GM18861 (cell line): ENCODE results near the gene LKAAEAR1.
"Not testable (repeated sequence)": the region's sequence is repeated elsewhere in the genome, so short reads cannot be mapped to it uniquely, and the experiment has no call there.

Experiments
- ATAC-seq: cut with Tn5 transposase; IDR thresholded peaks from one replicate; pipeline ENCODE4 v1.9.1; 2021; ENCODE audit not compliant: unreplicated experiment

LKAAEAR1 gene

DNA sequence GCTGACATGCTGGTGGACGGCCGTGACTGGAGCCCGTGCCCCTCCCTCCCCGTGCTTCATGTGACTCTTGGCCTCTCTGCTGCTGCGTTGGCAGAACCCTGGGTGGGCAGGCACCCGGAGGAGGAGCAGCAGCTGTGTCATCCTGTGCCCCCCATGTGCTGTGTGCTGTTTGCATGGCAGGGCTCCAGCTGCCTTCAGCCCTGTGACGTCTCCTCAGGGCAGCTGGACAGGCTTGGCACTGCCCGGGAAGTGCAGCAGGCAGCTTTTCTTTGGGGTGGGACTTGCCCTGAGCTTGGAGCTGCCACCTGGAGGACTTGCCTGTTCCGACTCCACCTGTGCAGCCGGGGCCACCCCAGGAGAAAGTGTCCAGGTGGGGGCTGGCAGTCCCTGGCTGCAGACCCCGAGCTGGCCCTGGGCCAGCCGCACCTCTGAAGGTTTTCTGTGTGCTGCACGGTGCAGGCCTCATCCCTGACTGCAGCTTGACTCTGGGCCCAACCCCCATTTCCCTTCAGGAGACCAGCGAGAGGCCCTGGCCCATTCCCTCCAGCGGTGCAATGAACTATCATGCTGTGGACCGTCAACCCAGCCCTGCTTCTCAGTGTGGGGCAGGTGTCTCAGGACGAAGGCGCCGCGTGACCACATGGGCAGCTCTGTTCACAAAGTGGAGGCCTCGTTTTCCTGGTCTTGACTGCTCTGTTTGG is 15.0 kb upstream of the LKAAEAR1 start:
- ATAC-seq, result no peak

DNA sequence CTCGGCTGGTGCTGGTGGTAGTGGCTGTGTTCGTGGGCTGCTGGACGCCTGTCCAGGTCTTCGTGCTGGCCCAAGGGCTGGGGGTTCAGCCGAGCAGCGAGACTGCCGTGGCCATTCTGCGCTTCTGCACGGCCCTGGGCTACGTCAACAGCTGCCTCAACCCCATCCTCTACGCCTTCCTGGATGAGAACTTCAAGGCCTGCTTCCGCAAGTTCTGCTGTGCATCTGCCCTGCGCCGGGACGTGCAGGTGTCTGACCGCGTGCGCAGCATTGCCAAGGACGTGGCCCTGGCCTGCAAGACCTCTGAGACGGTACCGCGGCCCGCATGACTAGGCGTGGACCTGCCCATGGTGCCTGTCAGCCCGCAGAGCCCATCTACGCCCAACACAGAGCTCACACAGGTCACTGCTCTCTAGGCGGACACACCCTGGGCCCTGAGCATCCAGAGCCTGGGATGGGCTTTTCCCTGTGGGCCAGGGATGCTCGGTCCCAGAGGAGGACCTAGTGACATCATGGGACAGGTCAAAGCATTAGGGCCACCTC is 14.3 kb upstream of the LKAAEAR1 start:
- ATAC-seq, result no peak

DNA sequence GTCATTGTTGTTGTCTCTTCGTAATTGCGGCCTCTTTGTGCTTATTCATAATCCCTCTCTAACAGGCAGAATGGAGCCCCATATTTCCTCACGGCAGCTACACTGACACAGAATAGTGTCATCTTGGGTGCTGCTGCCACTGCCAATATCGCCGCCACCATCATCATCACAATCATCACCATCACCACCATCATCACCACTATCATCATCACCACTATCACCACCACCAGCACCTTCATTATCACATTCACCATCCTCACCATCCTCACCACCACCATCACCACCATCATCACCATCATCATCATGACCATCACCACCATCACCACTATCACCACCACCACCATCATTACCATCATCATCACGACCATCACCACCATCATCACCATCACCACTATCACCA is 12.3 kb upstream of the LKAAEAR1 start:
- no peak for ATAC-seq

DNA sequence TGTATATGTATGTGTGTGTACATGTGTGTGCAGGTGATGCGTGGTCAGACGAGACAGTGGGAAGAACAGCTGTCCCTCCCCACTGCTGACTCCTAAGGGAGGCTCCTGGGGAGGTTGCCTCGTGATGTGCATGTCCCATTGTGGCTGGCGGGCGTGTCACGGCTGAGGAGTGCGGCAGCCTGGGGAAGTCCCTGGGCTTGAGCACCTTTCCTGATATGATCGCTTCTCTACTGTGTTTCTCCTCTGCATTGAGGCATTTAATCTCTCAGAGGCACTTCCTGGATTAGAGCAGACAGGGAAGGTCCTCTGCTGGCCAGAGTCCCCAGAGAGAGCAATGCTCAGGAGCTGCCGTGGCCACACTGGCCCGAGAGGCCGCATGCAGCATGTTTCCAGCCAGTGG is 11.7 kb upstream of the LKAAEAR1 start:
- ATAC-seq, result no peak

DNA sequence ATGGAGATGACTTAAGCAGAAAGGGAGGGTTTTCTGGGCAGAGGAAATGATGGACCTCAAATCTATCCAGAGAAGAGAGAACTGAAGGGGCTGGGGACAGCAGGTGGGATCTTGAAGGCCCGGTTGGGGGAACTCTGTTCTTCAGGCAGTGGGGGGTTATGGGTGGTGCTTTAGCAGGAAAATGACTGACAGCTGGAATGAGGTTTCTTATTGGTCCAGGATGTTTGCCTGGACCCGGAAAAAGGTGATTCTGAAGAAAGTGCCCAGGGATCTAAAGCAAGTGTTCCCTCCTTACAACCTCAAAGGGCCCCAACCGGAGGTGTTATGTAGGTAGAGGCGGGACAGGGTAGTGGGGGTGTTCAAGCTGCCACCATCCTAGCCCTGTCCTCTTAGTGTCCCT is 11.3 kb upstream of the LKAAEAR1 start:
- no peak for ATAC-seq

DNA sequence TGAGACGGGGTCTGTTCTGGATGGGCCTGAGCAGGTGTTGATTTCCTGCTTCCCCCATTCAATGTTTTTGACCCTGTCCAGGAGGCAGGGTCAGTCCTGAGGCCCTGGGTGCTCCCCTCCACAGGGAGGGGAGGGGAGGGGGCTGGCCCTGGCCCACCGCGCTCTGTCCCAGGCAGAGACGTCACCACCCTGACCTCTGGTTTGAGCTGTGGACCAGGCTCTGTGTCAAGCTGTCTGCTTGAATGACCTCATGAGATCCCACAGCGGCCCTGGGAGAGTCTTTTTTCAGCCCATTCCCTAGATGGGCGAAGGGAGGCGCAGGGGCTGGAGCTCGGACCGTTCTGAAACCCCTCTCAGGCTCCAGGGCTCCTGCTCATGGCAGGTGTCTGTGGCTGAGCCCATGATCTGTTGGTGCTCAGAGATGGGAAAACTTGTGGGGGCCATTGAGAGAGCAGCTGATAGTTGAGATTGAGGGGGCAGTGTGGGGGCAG is 8.9 kb upstream of the LKAAEAR1 start:
- no peak for ATAC-seq

DNA sequence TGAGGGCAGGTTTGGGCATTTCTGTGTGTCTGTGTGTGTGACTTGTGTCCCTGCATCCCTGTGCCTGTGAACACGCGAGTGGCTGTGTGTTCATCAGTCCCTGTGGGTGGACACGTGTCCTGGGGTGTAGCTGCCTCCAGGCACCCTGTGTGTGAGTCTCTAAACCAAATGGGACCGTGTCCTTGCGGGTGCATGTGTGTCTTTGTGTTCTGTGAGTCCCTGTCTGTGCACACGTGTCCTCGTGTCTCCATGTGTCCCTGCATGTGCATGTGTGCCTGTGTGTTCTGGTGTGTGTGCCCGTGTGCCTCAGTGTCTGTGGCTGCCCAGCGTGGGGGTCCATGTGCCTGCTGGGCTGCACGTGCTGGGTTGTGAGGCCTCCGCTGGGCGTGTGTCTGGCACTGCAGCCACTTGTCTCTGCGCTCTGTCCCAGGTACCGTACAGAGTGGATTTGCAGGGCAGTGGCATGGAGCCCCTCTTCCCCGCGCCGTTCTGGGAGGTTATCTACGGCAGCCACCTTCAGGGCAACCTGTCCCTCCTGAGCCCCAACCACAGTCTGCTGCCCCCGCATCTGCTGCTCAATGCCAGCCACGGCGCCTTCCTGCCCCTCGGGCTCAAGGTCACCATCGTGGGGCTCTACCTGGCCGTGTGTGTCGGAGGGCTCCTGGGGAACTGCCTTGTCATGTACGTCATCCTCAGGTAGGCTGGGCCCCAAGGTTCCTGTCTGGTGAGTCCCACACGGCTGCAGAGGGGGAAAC is 8.2 kb upstream of the LKAAEAR1 start:
- no peak for ATAC-seq

DNA sequence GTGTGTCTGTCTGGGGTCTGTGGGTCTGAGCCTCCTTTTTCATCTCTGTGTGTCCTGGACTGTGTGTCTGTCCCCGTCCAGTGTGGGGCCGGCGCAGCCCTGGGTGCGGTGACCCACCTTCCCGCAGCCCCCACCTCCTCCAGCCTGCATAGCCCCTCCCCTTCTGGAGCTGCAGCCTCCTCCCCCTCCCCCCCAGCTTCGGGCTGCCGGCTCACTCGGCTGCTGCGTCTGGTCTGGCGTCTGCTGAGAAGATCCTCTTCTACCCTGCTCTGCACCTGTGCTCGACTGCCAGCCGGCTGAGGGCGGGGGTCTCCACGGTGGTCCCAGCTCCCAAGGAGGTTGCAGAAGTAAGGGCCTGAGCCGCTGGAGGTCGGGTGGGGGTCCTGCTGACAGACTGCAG is 7.6 kb upstream of the LKAAEAR1 start:
- ATAC-seq, result no peak

DNA sequence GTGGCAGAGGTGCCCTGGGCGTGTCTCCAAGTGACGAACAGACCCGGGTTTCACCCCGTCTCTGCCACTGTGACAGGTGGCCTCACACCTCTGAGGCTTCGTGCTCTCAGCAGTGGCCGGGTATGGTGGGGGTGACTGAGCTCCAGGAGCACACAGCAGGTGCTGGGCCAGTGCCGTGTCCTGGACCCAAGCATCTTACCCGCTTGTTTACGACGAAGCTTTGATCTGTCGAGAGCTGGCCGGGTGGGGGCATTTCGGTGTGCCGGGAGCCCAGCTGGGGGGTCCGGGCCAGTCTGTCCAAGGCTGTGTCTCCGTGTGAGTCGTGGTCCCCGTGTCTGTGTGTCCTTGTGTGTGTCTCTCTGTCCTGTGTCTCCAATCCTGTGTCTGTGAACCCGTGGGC is 7.1 kb upstream of the LKAAEAR1 start:
- no peak for ATAC-seq

DNA sequence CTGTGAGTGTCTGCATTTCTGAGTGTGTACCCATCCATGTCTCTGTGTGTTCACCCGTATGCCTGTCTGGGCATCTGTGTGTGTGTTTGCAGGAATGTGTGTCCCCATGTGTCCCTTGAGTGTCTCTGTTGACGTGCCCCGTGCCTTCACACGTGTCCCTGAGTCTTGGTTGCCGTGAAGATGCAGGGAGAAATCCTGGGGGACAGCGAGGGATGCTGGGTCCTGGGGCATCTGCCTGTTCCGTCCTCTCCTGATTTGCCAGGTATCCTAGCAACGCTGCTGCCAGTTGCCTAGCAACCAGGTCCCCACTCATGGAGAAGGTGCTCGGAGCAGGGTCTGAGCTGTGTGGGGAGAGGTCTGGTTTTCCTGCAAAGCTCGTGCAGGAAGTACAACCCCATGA is 6.0 kb upstream of the LKAAEAR1 start:
- no peak for ATAC-seq

DNA sequence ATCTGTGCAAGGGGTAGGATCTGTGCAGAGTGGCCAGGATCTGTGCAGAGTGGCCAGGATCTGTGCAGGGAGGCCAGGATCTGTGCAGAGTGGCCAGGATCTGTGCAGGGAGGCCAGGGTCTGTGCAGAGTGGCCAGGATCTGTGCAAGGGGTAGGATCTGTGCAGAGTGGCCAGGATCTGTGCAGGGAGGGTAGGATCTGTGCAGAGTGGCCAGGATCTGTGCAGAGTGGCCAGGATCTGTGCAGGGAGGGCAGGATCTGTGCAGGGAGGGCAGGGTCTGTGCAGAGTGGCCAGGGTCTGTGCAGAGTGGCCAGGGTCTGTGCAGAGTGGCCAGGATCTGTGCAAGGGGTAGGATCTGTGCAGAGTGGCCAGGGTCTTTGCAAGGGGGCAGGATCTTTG is 4.4 kb upstream of the LKAAEAR1 start:
- not testable (repeated sequence) for ATAC-seq

DNA sequence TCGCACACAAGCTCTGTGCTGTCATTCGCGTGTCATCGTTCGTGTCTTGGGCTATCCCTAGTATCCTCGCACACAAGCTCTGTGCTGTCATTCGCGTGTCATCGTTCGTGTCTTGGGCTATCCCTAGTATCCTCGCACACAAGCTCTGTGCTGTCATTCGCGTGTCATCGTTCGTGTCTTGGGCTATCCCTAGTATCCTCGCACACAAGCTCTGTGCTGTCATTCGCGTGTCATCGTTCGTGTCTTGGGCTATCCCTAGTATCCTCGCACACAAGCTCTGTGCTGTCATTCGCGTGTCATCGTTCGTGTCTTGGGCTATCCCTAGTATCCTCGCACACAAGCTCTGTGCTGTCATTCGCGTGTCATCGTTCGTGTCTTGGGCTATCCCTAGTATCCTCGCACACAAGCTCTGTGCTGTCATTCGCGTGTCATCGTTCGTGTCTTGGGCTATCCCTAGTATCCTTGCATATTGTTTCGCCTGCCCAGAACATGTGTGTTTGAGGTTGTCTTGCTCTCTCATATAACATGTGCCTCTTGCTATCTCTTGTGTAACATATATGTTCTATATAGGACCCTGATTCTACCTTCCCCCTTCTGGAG is 3.1 kb upstream of the LKAAEAR1 start:
- not testable (repeated sequence) for ATAC-seq

DNA sequence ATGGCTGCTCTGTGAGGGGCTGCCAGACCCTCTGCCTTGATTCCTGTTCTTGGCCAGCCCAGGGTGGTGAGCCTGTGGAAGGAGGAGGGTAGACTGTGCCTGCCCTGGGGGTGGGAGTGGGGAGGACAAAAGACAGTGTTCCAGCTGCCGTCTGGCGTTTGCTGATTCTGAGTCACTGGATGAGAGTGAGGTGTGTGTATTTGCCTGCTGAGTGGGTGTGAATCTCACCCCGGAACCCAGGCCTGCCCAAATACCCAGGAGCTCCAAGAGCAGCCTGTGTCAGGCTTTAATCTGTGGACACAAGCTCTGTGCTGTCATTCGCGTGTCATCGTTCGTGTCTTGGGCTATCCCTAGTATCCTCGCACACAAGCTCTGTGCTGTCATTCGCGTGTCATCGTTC is 2.6 kb upstream of the LKAAEAR1 start:
- ATAC-seq, result no peak

DNA sequence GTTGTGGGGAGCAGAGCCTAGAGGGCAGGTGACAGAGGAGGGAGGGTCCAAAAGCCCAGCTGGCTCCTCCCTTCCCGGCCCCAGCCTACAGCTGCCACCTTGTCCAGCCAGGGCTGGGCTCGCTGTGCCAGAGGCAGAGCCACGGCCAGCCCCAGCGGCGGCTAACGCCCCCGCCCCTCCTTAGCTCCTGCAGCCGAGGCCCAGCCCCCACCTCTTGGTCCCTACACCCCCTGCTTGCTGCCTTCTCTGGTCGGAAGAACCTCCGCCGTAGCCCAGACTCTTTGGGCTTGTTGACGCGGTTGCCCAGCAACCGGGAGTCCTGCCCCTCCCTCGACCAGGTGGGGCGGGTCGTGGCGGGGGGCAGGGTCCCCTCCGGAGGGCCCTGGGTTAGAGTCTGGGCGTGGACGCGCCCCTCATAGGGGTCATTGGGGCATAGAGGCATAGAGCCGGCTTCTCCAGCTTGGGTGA is 521 bp upstream of the LKAAEAR1 start:
- no peak for ATAC-seq

DNA sequence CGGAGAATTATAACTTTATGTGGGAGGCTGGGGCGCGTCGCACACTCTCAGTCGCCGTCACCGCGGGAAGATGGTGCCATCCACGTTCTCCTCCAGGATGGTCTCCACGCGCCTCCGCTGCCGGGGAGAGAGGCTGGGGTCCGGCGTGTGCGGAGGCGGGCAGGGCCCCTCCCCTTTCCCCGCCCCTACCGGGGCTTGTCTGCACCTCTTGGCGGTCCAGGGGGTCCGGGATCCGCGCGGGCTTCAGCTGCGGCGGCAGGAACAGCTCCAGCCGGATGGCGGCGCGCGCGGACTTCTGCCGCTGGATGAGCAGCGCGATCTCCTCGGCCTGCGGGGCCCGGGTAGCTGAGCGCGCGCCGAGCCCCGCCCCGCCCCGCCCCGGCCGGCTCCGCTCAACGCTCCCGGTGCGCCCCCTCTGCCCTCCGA is 807 bp downstream of the LKAAEAR1 start:
- ATAC-seq, result no peak

DNA sequence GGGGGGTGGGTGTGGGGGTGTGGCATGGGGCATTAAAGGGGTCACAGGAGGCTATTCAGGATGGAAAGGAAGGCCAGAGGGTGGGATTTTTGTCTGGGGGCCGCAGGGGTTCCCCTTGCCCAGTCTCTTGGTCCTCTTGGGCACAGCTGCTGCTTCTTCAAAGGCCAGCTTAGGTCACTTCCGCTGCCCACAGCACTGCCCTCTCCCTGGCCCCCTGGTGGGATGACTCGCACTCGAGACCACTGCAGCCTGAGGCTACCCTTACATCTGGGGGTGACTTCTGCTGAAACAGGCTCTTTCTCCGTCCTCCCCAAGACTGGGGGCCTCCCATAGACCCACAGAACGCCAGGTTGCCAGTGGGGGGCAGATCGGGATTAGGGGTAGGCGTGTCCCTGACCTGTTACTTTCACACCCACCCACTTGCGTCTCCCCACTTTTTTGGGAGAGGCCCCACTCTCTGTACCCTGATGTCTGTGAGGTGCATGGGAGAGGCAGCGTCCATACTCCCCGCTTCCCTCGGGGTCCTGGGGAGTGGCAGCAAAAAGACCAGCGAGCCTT is 1.3 kb downstream of the LKAAEAR1 start:
- ATAC-seq, result no peak

DNA sequence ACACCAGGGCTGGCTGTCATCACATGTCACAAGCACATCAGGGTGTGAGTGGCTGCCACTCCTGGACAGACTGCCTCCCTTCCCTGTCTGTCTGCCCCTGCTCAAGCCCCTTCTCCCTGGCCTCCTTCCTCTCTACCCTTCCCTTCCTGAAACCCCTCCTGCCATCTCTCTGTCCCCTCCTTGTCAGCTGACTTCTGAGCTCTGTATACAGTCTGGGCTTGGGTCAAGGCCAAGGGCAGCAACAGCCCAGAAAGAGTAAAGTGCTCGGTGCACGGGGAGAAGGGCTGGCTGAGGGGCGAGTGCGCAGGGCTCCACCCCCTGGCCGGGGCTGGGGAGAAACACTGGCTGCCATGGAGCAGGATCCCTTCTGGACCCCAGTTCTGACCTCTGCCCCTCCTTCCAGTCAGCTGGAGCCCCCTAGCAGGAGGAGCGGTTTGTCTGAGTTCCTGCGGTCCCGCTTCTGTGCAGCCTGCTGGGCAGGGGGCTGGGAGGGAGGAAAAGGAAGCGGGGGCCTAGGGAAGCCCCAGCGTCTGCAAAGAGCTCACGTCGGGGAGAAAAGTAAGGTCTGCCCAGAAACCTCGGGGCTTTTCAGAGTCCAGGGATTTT is 2.0 kb downstream of the LKAAEAR1 start:
- no peak for ATAC-seq

DNA sequence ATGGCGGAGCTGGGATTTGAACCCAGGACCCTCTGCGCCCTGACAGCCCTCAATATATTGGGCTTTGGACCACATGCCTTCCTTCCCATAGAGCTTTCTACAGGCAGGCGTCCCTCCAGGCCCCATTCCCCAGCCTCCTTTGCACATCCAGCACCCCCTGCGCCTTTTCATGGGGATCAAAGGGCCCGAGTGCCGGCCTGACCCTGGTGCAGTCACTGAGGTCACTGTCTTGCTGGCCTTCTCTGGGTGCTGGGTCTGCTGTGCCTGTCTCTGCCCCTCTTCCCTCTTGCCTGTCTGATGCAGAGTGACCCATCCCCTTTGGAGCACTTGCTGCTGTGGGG is 2.6 kb downstream of the LKAAEAR1 start:
- no peak for ATAC-seq

DNA sequence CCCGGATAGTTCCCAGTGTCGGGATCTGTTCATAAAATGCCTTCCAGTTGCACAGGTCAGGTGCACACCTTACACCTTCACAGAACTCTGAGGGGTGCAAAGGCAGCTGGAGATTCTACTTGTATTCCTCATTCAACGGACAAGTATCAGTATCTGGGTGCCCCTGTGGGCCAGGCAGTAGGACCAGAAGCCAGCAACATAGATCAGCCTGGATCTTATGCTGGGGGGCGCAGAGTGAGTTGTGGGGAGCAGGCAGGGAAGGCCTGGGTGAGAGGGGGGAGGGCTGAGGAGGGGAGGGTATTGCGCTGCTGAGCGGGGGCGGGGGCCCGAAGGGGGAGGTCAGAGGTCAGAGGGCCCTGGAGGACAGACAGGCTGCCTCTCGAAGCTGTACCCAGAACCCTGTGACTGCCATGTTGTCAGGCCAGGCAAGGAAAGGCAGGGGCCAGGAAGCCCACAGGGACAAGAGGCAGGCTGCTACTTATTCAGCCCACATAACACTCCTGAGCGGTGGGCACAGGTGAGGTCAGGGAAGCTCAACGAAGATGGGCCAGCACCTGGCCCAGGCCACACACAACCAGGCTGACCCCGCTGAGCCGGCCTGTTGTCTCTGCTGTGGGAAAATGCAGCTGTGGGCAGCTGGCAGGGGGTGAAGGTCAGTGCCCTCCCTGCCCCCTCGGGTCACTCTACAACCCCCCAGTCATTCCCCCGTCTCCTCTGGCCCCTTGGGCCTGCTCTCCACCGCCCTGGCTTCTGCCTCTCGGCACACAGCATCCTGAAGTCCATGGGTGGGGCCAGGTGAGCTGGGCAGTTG is 3.2 kb downstream of the LKAAEAR1 start:
- ATAC-seq, result no peak
